Measurements from ENCODE around the gene TBR1.

TBR1 gene

DNA sequence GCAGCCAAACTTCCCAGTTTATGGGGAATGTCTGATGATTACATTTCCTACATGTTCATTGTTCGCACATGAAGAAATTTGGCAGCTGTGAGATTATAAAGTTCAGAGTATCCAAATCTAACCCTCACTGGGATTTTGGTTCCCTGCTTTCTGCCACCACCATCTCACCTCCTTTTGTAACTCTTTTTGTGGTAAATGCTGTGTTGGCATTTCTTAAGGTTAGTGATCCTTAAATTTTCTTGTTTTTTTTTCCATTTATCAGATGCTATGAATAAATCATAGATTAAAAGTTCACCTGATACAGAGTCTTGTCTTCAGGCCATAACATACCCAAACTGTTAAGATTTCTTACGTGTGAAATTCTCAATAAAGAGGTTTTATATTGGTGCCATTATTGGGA is 8.5 kb upstream of the TBR1 start (continued):
- TF ChIP-seq, protein P1, sequence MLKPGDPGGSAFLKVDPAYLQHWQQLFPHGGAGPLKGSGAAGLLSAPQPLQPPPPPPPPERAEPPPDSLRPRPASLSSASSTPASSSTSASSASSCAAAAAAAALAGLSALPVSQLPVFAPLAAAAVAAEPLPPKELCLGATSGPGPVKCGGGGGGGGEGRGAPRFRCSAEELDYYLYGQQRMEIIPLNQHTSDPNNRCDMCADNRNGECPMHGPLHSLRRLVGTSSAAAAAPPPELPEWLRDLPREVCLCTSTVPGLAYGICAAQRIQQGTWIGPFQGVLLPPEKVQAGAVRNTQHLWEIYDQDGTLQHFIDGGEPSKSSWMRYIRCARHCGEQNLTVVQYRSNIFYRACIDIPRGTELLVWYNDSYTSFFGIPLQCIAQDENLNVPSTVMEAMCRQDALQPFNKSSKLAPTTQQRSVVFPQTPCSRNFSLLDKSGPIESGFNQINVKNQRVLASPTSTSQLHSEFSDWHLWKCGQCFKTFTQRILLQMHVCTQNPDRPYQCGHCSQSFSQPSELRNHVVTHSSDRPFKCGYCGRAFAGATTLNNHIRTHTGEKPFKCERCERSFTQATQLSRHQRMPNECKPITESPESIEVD (tag by site-specific recombination; IDR thresholded peaks at IDR 0.05) = no peak
- no peak for TF ChIP-seq ZNF132 (tag by site-specific recombination; IDR thresholded peaks at IDR 0.05; ENCODE audit: borderline replicate concordance)
- no peak for TF ChIP-seq ZNF175 (tag by site-specific recombination; IDR thresholded peaks at IDR 0.05)
- TF ChIP-seq ZBTB1 (tag by site-specific recombination; IDR thresholded peaks at IDR 0.05) = no peak
- TF ChIP-seq, protein P2, sequence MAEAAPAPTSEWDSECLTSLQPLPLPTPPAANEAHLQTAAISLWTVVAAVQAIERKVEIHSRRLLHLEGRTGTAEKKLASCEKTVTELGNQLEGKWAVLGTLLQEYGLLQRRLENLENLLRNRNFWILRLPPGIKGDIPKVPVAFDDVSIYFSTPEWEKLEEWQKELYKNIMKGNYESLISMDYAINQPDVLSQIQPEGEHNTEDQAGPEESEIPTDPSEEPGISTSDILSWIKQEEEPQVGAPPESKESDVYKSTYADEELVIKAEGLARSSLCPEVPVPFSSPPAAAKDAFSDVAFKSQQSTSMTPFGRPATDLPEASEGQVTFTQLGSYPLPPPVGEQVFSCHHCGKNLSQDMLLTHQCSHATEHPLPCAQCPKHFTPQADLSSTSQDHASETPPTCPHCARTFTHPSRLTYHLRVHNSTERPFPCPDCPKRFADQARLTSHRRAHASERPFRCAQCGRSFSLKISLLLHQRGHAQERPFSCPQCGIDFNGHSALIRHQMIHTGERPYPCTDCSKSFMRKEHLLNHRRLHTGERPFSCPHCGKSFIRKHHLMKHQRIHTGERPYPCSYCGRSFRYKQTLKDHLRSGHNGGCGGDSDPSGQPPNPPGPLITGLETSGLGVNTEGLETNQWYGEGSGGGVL (tag by site-specific recombination; IDR thresholded peaks at IDR 0.05) = no peak
- no peak for TF ChIP-seq ZBTB20 (tag by site-specific recombination; IDR thresholded peaks at IDR 0.05)
- no peak for TF ChIP-seq ZBTB44 (tag by site-specific recombination; IDR thresholded peaks at IDR 0.05)
- TF ChIP-seq ZNF658 (tag by site-specific recombination; IDR thresholded peaks at IDR 0.05) = no peak
- TF ChIP-seq ZNF423 (tag by site-specific recombination; IDR thresholded peaks at IDR 0.05) = no peak
- no peak for TF ChIP-seq ZNF274 (IDR thresholded peaks at IDR 0.05; ENCODE audit: low read length)
- TF ChIP-seq ZNF274 (tag by site-specific recombination; IDR thresholded peaks at IDR 0.05; ENCODE audit: borderline replicate concordance) = no peak
- TF ChIP-seq KLF9 (tag by site-specific recombination; IDR thresholded peaks at IDR 0.05; ENCODE audit: low read depth) = no peak
- TF ChIP-seq ZNF350 (tag by site-specific recombination; IDR thresholded peaks at IDR 0.05) = no peak

DNA sequence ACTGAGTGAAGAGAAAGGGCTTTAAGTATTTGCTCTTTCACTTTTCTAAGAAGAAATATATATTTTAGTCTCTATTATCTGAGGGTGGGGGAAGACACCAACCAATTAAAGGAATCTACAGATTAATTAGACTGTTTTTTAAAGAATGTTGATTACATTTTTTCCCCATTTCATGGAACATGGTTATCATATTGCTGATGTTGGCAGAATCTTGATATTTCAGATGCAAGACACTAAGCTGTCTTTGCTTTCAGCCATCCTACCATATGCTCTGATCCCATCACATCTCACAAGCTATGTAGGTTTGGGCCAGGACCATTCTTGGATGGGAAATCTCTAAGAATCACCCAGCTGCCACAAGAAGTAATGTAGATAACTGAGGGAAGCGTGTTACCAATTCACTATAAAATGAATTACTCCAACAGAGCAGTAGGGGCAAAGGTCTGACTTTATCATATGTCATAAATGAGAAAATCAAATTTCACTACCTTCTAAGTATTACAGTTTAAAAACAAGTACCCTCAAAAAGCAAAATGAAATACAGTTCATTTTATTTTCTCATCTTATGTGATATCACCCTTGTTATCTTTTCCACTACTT is 6.7 kb upstream of the TBR1 start:
- ChIA-PET CTCF (no interaction called here), POLR2A (no interaction called here)
- Histone ChIP-seq H3K27ac (ENCODE audit: extremely low read depth, low read depth, low read length) (no peak overlapping the region), H3K36me3 (ENCODE audit: control insufficient read depth in 2 of 2, insufficient read depth in 1 of 2, low read length in 2 of 2) (peaks cover 0 to 12% of the 10 kb centered on the region in 2 experiments; a peak in 2 of 3 replicates), H3K4me3 (ENCODE audit: low read depth, low read length) (no peak overlapping the region), H3K4me1 (ENCODE audit: control insufficient read depth, insufficient read depth, low read length) (no peaks in the 10 kb centered on the region), H3K9me3 (ENCODE audit: control insufficient read depth, insufficient read depth, low read depth, low read length) (no peaks in the 10 kb centered on the region)
- TF ChIP-seq KLF1 (tag by site-specific recombination; IDR thresholded peaks at IDR 0.05) (no peak), ZEB2 (tag by site-specific recombination; IDR thresholded peaks at IDR 0.05) (no peak), ZNF324 (tag by site-specific recombination; IDR thresholded peaks at IDR 0.05) (no peak), ZIC2 (tag by site-specific recombination; IDR thresholded peaks at IDR 0.05) (no peak), MZF1 (tag by site-specific recombination; IDR thresholded peaks at IDR 0.05; ENCODE audit: borderline replicate concordance) (no peak), ZNF510 (tag by site-specific recombination; IDR thresholded peaks at IDR 0.05; ENCODE audit: insufficient replicate concordance) (no peak), ZNF654 (tag by site-specific recombination; IDR thresholded peaks at IDR 0.05; ENCODE audit: low read depth) (no peak), ZNF610 (tag by site-specific recombination; IDR thresholded peaks at IDR 0.05; ENCODE audit: borderline replicate concordance) (no peak), PRDM10 (tag by site-specific recombination; IDR thresholded peaks at IDR 0.05) (no peak), ZNF530 (tag by site-specific recombination; IDR thresholded peaks at IDR 0.05; ENCODE audit: low read depth) (no peak), ZNF248 (tag by site-specific recombination; IDR thresholded peaks at IDR 0.05) (no peak), ZNF785 (tag by site-specific recombination; IDR thresholded peaks at IDR 0.05) (no peak)
- TF ChIP-seq, protein P3, sequence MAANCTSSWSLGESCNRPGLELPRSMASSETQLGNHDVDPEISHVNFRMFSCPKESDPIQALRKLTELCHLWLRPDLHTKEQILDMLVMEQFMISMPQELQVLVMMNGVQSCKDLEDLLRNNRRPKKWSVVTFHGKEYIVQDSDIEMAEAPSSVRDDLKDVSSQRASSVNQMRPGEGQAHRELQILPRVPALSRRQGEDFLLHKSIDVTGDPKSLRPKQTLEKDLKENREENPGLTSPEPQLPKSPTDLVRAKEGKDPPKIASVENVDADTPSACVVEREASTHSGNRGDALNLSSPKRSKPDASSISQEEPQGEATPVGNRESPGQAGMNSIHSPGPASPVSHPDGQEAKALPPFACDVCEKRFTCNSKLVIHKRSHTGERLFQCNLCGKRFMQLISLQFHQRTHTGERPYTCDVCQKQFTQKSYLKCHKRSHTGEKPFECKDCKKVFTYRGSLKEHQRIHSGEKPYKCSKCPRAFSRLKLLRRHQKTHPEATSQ (tag by site-specific recombination; IDR thresholded peaks at IDR 0.05) = no peak

All from HEK293 (cell line).